Measurements from ENCODE around the gene DPP8.

DPP8 gene

DNA sequence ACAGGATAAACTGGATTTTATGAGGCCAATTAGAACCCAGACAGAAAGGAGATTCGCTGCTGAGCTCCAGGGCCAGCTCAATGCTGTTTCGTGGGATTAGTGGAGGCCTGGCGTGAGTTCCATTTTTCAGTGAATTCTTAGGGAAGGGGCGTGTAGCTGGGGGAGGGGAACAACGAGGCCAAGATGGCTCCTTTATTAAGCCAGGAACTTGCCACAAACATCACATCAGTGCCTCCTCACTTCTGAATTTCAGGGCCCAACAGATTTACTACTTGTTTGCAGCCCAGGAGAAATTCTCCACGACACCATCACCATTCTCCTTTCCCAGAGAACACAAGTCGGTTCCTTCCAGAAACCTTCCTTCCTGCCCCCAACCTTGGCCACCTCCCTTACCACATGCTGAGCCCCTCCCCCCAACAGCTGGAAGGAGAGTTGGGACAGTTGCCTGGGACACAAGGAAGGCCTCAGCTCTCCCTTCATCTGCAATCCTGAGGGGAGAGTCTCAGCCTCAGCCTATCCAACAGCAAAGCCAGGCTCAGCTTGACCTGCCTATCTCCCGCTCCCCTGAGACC lies 100.6 kb downstream of the DPP8 start:
- Histone ChIP-seq H3K27me3 (replicated peaks; ENCODE audit: control insufficient read depth, insufficient read depth, low read length) (no peaks in the 10 kb centered on the region; the same call in 1 of the 2 replicates), H3K4me3 (replicated peaks; ENCODE audit: low read depth, low read length) (no peak overlapping the region), H3K36me3 (ENCODE audit: control insufficient read depth, insufficient read depth, low read length) (no peaks in the 10 kb centered on the region)
- TF ChIP-seq, protein P1, sequence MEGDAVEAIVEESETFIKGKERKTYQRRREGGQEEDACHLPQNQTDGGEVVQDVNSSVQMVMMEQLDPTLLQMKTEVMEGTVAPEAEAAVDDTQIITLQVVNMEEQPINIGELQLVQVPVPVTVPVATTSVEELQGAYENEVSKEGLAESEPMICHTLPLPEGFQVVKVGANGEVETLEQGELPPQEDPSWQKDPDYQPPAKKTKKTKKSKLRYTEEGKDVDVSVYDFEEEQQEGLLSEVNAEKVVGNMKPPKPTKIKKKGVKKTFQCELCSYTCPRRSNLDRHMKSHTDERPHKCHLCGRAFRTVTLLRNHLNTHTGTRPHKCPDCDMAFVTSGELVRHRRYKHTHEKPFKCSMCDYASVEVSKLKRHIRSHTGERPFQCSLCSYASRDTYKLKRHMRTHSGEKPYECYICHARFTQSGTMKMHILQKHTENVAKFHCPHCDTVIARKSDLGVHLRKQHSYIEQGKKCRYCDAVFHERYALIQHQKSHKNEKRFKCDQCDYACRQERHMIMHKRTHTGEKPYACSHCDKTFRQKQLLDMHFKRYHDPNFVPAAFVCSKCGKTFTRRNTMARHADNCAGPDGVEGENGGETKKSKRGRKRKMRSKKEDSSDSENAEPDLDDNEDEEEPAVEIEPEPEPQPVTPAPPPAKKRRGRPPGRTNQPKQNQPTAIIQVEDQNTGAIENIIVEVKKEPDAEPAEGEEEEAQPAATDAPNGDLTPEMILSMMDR (IDR thresholded peaks at IDR 0.05; ENCODE audit: insufficient read depth, low read length, poor library complexity, severe bottlenecking) = no peak
- DNase-seq (ENCODE audit: extremely low read depth, insufficient read length) = no peak

- DNase-seq (ENCODE audit: extremely low read depth, insufficient read length) = no peak
- no peak overlapping the region for H3K4me3 ChIP-seq (replicated peaks; ENCODE audit: low read depth, low read length)
- H3K27me3 ChIP-seq (replicated peaks; ENCODE audit: control insufficient read depth, insufficient read depth, low read length) = no peaks in the 10 kb centered on the region; the same call in 1 of the 2 replicates
These were observed 102.5 kb downstream of the DPP8 start for GRCh38 chr15:65414841-65415621.

DNA sequence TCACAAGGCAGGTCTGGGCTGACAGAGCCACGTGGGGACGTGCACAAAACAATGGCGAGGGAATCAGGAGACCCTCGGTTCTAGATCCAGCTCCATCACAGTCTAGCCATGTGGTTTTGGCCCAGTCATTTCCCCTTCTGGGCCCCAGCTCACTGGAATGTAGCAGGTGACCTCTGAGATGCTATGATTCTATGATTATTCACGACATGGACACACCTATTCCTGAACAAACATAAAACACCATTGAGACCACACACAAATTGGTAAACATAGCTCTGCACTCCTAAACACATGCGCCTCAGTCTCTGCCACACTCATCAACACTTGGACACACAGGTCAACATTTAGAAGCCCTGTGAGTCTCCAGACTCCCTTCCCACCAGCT lies 103.7 kb downstream of the DPP8 start:
- Histone ChIP-seq H3K27me3 (replicated peaks; ENCODE audit: control insufficient read depth, insufficient read depth, low read length) (no peaks in the 10 kb centered on the region; the same call in 1 of the 2 replicates), H3K4me3 (replicated peaks; ENCODE audit: low read depth, low read length) (no peak overlapping the region), H3K36me3 (ENCODE audit: control insufficient read depth, insufficient read depth, low read length) (no peaks in the 10 kb centered on the region)
- DNase-seq (ENCODE audit: extremely low read depth, insufficient read length) = no peak
- TF ChIP-seq, protein P1 (IDR thresholded peaks at IDR 0.05; ENCODE audit: insufficient read depth, low read length, poor library complexity, severe bottlenecking) = no peak

More at GRCh38 chr15:65414841-65415621, 102.5 kb downstream of the DPP8 start:
- H3K36me3 ChIP-seq (ENCODE audit: control insufficient read depth, insufficient read depth, low read length) = no peaks in the 10 kb centered on the region
- TF ChIP-seq, protein P1 (IDR thresholded peaks at IDR 0.05; ENCODE audit: insufficient read depth, low read length, poor library complexity, severe bottlenecking) = no peak

DNA sequence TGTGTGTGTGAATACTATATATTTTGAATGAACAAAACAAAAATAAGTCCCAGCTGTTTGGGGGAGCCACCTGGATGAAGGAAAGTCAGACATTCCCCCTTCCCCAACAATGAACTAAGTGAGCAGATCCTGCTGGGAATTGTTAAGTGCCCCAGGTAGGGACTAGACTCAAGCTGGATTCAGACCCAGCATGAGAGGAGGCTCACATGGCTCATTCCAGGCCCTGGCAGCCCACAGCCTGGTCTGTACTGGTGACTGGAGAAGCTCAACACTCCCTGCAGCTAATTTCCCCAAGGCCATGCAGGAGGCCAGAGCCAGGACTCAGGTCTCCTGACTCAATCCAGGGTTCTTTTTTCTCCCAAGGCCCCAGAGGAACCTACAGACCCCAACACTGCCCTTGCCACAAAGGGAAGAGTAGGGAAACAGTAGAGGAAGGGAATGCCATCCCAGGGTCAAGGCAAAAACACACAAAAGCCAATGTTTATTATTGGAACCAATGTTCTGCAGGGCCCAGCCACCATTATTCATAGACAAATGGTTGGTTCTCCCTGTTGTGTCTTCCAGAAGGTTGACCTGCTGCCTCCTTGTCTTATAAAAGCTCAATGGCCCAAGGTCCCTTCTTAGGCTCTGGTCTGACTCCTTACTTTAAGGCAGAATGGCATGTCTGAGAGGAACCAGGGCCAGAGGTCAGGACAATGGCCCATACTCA lies 104.3 kb downstream of the DPP8 start:
- TF ChIP-seq, protein P1 (IDR thresholded peaks at IDR 0.05; ENCODE audit: insufficient read depth, low read length, poor library complexity, severe bottlenecking) = no peak
- no peak overlapping the region for H3K4me3 ChIP-seq (replicated peaks; ENCODE audit: low read depth, low read length)
- no peaks in the 10 kb centered on the region; the same call in 1 of the 2 replicates for H3K27me3 ChIP-seq (replicated peaks; ENCODE audit: control insufficient read depth, insufficient read depth, low read length)
- no peaks in the 10 kb centered on the region for H3K36me3 ChIP-seq (ENCODE audit: control insufficient read depth, insufficient read depth, low read length)
- no peak for DNase-seq (ENCODE audit: extremely low read depth, insufficient read length)

DNA sequence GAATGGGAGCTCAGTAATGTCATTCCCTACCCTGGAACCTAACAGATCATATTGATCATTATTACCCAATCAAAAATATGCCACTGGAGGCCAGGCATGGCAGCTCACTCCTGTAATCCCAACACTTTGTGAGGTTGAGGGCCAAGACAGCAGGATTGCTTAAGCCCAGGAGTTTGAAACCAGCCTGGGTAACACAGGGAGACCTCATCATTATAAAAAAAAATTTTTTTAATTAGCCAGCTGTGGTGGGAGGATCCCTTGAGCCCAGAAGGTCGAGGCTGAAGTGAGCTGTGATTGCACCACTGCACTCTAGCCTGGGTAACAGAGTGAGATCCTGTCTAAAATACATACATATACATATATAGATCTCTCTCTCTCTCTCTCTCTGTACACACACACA lies 104.9 kb downstream of the DPP8 start:
- no peak overlapping the region for H3K4me3 ChIP-seq (replicated peaks; ENCODE audit: low read depth, low read length)
- DNase-seq (ENCODE audit: extremely low read depth, insufficient read length) = no peak
- TF ChIP-seq, protein P1 (IDR thresholded peaks at IDR 0.05; ENCODE audit: insufficient read depth, low read length, poor library complexity, severe bottlenecking) = no peak
- H3K36me3 ChIP-seq (ENCODE audit: control insufficient read depth, insufficient read depth, low read length) = no peaks in the 10 kb centered on the region
- H3K27me3 ChIP-seq (replicated peaks; ENCODE audit: control insufficient read depth, insufficient read depth, low read length) = no peaks in the 10 kb centered on the region; the same call in 1 of the 2 replicates

Data from GM06990 (cell line).